Omental fat pad (tissue), 4 donors: ENCODE data around the gene CELF5. TPM values are rescaled to one million over a fixed set of nuclear protein-coding genes. Genes with fewer than 3 reads are reported as not detected.

Experiments
- ATAC-seq: fragments of 150-250 bp; one replicate; pipeline ENCODE4 v1.9.1; 2016; ENCODE audit warnings: mild to moderate bottlenecking, moderate library complexity; ENCODE audit not compliant: low FRiP score
- DNase-seq: peaks from one replicate; pipeline ENCODE4 v3.0.0-alpha.2; 2019; ENCODE audit warnings: low spot score
- total RNA-seq, 4 donors: library from RNA; depleted of rRNA; stranded (reverse); fragments of >200 nt; gene quantifications; one replicate each; pipeline ENCODE4 v1.1.0, GENCODE V29; 2016
- TF ChIP-seq, protein P1 (sequence below), 3 donors: fragments of 450-650 bp; IDR thresholded peaks; one replicate each; pipeline ENCODE4 v1.5.1; 2016 to 2017; ENCODE audit warnings: antibody characterized with exemption in 3 of 3, mild to moderate bottlenecking in 3 of 3, moderate library complexity in 2 of 3

Gene CELF5
- total RNA-seq, 4 donors from 2014 or later, result not detected

DNA sequence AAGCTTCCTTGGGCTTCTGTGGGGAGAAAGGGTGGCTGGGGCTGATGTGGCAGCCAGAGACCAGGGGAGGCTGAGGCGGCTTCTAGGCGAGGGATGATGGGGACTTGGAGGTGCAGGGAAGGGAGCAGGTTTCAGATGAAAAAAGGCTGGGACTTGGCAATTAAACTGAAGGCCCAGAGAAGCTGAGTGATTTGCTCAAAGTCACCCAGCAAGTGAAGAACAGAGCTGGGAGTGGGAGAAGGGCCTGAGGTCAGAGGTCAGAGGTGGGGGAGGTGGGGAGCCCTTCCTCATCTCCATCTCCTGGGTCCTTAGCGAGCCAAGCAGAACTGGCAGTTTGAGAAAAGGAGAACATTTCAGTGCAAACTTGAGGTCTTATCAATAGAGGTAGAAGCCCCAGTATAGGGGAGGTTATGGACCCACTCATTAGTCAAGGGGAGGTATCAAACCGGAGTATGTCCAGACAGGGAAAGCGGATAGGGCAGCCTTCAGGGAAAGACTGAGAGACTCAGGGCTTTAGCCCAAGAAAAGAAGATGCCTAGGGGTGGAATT is 92.3 kb downstream of the CELF5 start:
- no peak for ATAC-seq

DNA sequence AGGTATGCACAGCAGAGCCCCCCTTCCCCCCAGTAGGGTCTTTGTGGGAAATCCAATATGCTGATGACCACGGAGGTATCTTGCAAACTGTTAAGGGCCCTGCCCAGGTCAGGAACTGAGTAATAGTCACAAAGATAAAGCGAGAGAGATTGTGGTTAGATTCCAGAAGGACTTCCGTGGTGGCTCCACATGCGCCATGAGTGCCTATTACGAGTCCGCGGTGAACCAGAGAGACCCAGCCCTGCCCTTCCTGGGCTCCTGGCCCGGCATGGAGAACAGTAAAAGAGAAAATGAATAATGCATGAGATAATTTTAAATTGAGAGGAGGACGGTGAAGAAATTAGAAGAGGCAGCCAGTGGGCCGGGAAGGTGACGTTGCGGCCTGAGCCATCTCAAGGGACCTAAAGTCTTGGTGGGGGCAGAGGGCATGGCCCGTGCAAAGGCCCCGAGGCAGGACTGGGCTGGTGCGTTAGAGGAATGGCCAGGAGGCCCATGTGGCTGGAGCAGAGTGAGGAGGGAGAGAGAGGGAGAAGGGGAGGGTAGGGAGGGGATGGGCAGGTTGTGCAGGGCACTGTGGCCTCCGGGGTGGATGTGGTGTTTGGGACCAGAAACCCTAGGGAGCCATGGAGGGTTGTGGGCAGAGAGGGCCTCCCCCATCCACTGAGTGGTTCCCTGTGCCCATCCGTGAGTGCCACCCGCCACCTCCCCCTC is 95.3 kb downstream of the CELF5 start:
- no peak for ATAC-seq
- no peak for DNase-seq
- TF ChIP-seq, protein P1, sequence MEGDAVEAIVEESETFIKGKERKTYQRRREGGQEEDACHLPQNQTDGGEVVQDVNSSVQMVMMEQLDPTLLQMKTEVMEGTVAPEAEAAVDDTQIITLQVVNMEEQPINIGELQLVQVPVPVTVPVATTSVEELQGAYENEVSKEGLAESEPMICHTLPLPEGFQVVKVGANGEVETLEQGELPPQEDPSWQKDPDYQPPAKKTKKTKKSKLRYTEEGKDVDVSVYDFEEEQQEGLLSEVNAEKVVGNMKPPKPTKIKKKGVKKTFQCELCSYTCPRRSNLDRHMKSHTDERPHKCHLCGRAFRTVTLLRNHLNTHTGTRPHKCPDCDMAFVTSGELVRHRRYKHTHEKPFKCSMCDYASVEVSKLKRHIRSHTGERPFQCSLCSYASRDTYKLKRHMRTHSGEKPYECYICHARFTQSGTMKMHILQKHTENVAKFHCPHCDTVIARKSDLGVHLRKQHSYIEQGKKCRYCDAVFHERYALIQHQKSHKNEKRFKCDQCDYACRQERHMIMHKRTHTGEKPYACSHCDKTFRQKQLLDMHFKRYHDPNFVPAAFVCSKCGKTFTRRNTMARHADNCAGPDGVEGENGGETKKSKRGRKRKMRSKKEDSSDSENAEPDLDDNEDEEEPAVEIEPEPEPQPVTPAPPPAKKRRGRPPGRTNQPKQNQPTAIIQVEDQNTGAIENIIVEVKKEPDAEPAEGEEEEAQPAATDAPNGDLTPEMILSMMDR (IDR thresholded peaks at IDR 0.05), result no peak

More for the DNA sequence above, 92.3 kb downstream of the CELF5 start:
- DNase-seq, result no peak
- TF ChIP-seq, protein P1 (IDR thresholded peaks at IDR 0.05), result no peak

DNA sequence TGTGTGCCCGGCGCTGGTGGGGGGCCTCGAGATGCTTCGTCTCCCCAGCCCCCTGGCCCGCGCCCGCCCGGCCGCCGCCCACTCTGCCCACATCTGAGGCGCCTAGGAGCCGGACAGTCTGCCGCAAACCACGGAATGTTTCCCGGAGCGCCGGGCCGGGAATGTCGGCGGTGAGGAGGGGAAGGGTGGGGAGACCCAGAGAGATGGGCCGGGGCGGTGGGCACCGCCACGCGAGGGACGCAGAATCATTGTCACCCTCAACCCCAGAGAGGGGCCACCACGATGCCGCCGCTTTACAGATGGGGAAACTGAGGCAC is 95.9 kb downstream of the CELF5 start:
- DNase-seq (no peak), ATAC-seq (no peak)
- TF ChIP-seq, protein P1 (IDR thresholded peaks at IDR 0.05), result no peak

DNA sequence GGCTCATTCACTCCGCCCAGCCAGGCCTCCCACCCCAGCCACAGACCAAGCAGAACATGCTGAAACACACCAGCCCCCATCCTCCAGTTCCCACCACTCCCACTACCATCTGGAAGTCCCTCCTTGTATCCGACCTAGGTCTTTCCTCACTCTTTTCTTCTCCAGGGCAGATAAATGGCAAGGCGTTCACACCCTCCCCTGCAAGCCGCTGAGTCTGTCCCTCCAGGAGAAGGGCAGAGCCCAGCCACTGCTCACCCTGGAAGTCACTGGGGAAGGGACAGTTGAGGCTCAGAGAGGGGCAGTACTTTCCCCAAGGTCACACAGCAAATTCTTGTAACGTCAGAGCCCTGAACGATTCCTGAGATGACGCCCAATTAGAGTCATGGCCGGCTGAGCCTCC is 96.4 kb downstream of the CELF5 start:
- DNase-seq (no peak), ATAC-seq (no peak)
- TF ChIP-seq, protein P1 (IDR thresholded peaks at IDR 0.05), result no peak

DNA sequence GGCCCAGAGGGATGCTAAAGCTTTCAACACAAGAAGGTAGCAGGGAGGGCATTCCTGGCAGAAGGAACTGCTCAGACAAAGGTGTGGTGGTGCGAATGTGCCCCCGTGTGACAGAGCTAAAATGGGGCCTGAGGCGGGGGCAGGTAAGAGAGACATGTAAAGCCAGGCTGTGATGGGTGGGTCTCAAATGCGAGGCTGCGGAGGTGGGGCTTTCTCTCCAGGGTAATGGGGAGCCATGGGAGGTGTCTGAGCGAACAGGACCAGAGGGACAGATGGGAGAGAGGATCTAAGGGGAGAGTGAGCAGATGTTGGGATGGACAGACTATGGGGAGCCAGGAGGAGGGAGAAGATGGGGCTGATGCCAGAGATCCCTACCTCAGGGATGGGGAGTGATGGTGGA is 97.2 kb downstream of the CELF5 start:
- no peak for DNase-seq
- TF ChIP-seq, protein P1 (IDR thresholded peaks at IDR 0.05), result no peak
- ATAC-seq, result no peak

DNA sequence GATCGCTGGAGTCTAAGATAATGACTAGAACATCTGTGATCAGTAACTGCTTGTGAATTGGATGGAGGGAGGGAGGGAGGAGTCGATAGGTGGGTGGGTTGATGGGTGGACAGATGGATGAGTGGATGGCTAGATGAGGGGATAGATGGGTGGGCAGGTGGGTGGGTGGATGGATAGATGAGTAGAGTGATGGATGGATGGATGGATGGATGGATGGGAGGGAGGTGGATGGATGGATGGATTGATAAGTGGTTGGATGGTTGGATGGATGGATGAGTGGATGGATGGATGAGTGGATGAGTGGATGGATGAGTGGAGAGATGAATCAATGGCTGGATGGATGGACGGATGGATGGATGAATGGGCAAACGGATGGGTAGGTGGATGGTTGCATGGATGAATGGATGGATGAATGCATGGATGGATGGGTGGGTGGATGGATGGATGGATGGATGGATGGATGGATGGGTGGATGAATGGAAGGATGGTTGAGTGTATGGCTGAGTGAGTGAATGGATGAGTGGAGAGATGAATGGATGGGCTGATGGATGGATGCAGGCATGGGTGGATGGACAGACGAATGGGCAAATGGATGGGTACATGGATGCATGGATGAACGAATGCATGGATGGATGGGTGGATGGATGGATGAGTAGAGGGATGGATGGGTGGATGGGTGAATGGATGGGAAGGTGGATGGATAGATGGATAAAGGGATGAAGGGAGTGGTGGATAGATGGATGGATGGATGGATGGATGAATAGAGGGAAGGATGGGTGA is 97.9 kb downstream of the CELF5 start:
- TF ChIP-seq, protein P1 (IDR thresholded peaks at IDR 0.05), result no peak

More for the DNA sequence above, 97.9 kb downstream of the CELF5 start:
- no peak for ATAC-seq
- no peak for DNase-seq
